Smooth muscle cell (in vitro differentiated cells): Measurements from ENCODE around the gene WNT9B. TPM values are rescaled to one million over a fixed set of nuclear protein-coding genes. Genes with fewer than 3 reads are reported as not detected.

Source experiments
- DNase-seq: peaks from one replicate; lab custom pipeline; 2025; ENCODE audit not compliant: unreplicated experiment; lab: John Stamatoyannopoulos, UW
- H2AFZ ChIP-seq: fragments of 200-600 bp; sonication (generic); 2 replicates; pipeline ENCODE4 v1.6.0; 2016; ENCODE audit warnings: antibody characterized with exemption, low read depth, mild to moderate bottlenecking
- H3F3A ChIP-seq: fragments of 200-600 bp; sonication (generic); 2 replicates; pipeline ENCODE4 v1.6.0; 2017; ENCODE audit warnings: antibody characterized with exemption, low read depth
- H3K27ac ChIP-seq: fragments of 200-600 bp; sonication (generic); 2 replicates; pipeline ENCODE4 v1.5.1; 2016; ENCODE audit warnings: low read depth, mild to moderate bottlenecking
- H3K27me3 ChIP-seq: fragments of 200-600 bp; sonication (generic); 2 replicates; pipeline ENCODE4 v1.6.1; 2016; ENCODE audit warnings: low read depth, mild to moderate bottlenecking
- H3K36me3 ChIP-seq: fragments of 200-600 bp; sonication (generic); 2 replicates; pipeline ENCODE4 v1.5.1; 2016; ENCODE audit warnings: low read depth
- H3K4me1 ChIP-seq: fragments of 200-600 bp; sonication (generic); 2 replicates; pipeline ENCODE4 v1.5.1; 2016; ENCODE audit warnings: low read depth
- H3K4me2 ChIP-seq: fragments of 200-600 bp; sonication (generic); 2 replicates; pipeline ENCODE4 v1.6.0; 2016; ENCODE audit warnings: mild to moderate bottlenecking
- H3K4me3 ChIP-seq: fragments of 200-600 bp; sonication (generic); 2 replicates; pipeline ENCODE4 v1.5.1; 2016; ENCODE audit warnings: mild to moderate bottlenecking
- H3K79me2 ChIP-seq: fragments of 200-600 bp; sonication (generic); 2 replicates; pipeline ENCODE4 v1.6.0; 2016; ENCODE audit warnings: low read depth, mild to moderate bottlenecking
- H3K9ac ChIP-seq: fragments of 200-600 bp; sonication (generic); 2 replicates; pipeline ENCODE4 v1.6.0; 2016; ENCODE audit warnings: low read depth
- H3K9me3 ChIP-seq: fragments of 200-600 bp; sonication (generic); replicated peaks from 2 replicates; pipeline ENCODE4 v1.5.1; 2016; ENCODE audit warnings: low read depth
- H4K20me1 ChIP-seq: fragments of 200-600 bp; sonication (generic); 2 replicates; pipeline ENCODE4 v1.6.0; 2016; ENCODE audit warnings: low read depth
- WGBS: methylation state at CpG from one replicate; pipeline ENCODE4 v1.1.7; 2016; ENCODE audit warnings: low lambda C conversion rate; 5-methylcytosine and 5-hydroxymethylcytosine counted together
- polyA plus RNA-seq: library from polyadenylated mRNA; unstranded; fragments of >200 nt; fragmentation: Nextera tagmentation; extraction: Ambion mirVana; gene quantifications from 2 replicates; pipeline ENCODE4 v1.2.1, GENCODE V29; 2016
- total RNA-seq: library from RNA; depleted of rRNA; stranded (reverse); fragments of >200 nt; gene quantifications from 2 replicates; pipeline ENCODE4 v1.2.3, GENCODE V29; 2014
- TF ChIP-seq, protein P1 (sequence below): fragments of 200-600 bp; sonication (generic); IDR thresholded peaks from 2 replicates; pipeline ENCODE4 v1.5.1; 2017; ENCODE audit warnings: borderline replicate concordance, mild to moderate bottlenecking, antibody characterized with exemption; ENCODE audit not compliant: insufficient read depth, poor library complexity, severe bottlenecking

Gene WNT9B
- total and polyA plus RNA-seq, 2 experiments from 2014 or later = not detected

DNA sequence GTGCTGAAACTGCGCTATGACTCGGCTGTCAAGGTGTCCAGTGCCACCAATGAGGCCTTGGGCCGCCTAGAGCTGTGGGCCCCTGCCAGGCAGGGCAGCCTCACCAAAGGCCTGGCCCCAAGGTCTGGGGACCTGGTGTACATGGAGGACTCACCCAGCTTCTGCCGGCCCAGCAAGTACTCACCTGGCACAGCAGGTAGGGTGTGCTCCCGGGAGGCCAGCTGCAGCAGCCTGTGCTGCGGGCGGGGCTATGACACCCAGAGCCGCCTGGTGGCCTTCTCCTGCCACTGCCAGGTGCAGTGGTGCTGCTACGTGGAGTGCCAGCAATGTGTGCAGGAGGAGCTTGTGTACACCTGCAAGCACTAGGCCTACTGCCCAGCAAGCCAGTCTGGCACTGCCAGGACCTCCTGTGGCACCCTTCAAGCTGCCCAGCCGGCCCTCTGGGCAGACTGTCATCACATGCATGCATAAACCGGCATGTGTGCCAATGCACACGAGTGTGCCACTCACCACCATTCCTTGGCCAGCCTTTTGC lies 25.0 kb downstream of the WNT9B start:
- no peaks in the 10 kb centered on the region for H3K9me3 ChIP-seq
- no peak overlapping the region for H3K9ac ChIP-seq
- H3K27me3 ChIP-seq = no peaks in the 10 kb centered on the region
- no peaks in the 10 kb centered on the region for H3K79me2 ChIP-seq
- no peak overlapping the region for H3K4me3 ChIP-seq
- H4K20me1 ChIP-seq = no peaks in the 10 kb centered on the region
- no peak for DNase-seq
- no peak overlapping the region for H2AFZ ChIP-seq
- no peaks in the 10 kb centered on the region for H3F3A ChIP-seq
- H3K4me1 ChIP-seq = no peaks in the 10 kb centered on the region
- 70% methylated on average over 12 of the region's 12 CpGs for WGBS
- no peak overlapping the region for H3K4me2 ChIP-seq
- no peak overlapping the region for H3K27ac ChIP-seq
- H3K36me3 ChIP-seq = no peaks in the 10 kb centered on the region
- TF ChIP-seq, protein P1, sequence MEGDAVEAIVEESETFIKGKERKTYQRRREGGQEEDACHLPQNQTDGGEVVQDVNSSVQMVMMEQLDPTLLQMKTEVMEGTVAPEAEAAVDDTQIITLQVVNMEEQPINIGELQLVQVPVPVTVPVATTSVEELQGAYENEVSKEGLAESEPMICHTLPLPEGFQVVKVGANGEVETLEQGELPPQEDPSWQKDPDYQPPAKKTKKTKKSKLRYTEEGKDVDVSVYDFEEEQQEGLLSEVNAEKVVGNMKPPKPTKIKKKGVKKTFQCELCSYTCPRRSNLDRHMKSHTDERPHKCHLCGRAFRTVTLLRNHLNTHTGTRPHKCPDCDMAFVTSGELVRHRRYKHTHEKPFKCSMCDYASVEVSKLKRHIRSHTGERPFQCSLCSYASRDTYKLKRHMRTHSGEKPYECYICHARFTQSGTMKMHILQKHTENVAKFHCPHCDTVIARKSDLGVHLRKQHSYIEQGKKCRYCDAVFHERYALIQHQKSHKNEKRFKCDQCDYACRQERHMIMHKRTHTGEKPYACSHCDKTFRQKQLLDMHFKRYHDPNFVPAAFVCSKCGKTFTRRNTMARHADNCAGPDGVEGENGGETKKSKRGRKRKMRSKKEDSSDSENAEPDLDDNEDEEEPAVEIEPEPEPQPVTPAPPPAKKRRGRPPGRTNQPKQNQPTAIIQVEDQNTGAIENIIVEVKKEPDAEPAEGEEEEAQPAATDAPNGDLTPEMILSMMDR = peak; percentile 29

- H3K27ac ChIP-seq = no peak overlapping the region
- DNase-seq = no peak
- H4K20me1 ChIP-seq = no peaks in the 10 kb centered on the region
- TF ChIP-seq, protein P1 = no peak
- no peak overlapping the region for H3K4me3 ChIP-seq
- H3F3A ChIP-seq = no peaks in the 10 kb centered on the region
- no peaks in the 10 kb centered on the region for H3K9me3 ChIP-seq
- H3K4me2 ChIP-seq = no peak overlapping the region
- H3K36me3 ChIP-seq = no peaks in the 10 kb centered on the region
- H3K27me3 ChIP-seq = no peaks in the 10 kb centered on the region
- WGBS = 97% methylated on average over 4 of the region's 4 CpGs
- no peaks in the 10 kb centered on the region for H3K79me2 ChIP-seq
- no peak overlapping the region for H2AFZ ChIP-seq
- no peaks in the 10 kb centered on the region for H3K4me1 ChIP-seq
- no peak overlapping the region for H3K9ac ChIP-seq
Measured at GRCh38 chr17:46876926-46877325, 25.5 kb downstream of the WNT9B start.

- TF ChIP-seq, protein P1 = no peak
Measured at GRCh38 chr17:46877466-46877865, 26.1 kb downstream of the WNT9B start.

GRCh38 chr17:46878055-46878454 lies 26.7 kb downstream of the WNT9B start:
- Histone ChIP-seq H3K27ac (no peak overlapping the region), H3K9ac (no peak overlapping the region), H2AFZ (no peak overlapping the region), H3K27me3 (no peaks in the 10 kb centered on the region), H3F3A (no peaks in the 10 kb centered on the region), H4K20me1 (no peaks in the 10 kb centered on the region), H3K4me2 (no peak overlapping the region), H3K9me3 (no peaks in the 10 kb centered on the region), H3K4me1 (no peaks in the 10 kb centered on the region), H3K4me3 (no peak overlapping the region), H3K36me3 (no peaks in the 10 kb centered on the region), H3K79me2 (no peaks in the 10 kb centered on the region)
- 89% methylated on average over 6 of the region's 6 CpGs for WGBS
- DNase-seq = no peak
- TF ChIP-seq, protein P1 = no peak

More at GRCh38 chr17:46877466-46877865, 26.1 kb downstream of the WNT9B start:
- Histone ChIP-seq H3K27me3 (no peaks in the 10 kb centered on the region), H3K79me2 (no peaks in the 10 kb centered on the region), H2AFZ (no peak overlapping the region), H3K9ac (no peak overlapping the region), H3K4me3 (no peak overlapping the region), H3K27ac (no peak overlapping the region), H4K20me1 (no peaks in the 10 kb centered on the region), H3K4me1 (no peaks in the 10 kb centered on the region), H3K4me2 (no peak overlapping the region), H3K36me3 (no peaks in the 10 kb centered on the region), H3F3A (no peaks in the 10 kb centered on the region), H3K9me3 (no peaks in the 10 kb centered on the region)
- 94% methylated on average over 6 of the region's 6 CpGs for WGBS
- DNase-seq = no peak
